ENCODE data around the gene NSD1. TPM values are rescaled to one million over a fixed set of nuclear protein-coding genes. Genes with fewer than 3 reads are reported as not detected.

NSD1 gene
- total RNA-seq, 1 experiment from 2014 or later = 48.9 TPM

DNA sequence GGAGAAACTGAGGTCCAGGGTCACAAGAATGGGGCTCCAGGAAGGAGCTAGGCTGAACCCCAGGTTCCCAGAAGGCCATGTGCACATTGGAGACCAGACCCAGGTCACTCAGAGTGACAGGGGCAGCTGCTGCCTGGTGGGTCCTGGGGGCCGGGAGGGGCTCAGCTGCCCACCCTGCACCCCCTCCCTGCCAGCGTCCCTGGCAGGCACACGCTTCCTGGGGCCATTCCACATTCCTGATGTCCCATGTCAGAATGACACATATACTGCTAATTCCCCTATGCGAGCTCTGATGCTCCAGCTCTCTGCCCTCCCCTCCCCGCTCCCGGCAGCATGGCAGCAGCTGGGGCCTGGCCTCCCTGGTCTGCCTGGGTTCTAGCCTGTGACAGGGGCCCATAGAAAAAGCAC is 32.9 kb upstream of the NSD1 start:
- Histone ChIP-seq H3K79me2 (ENCODE audit: low read length) (no peaks in the 10 kb centered on the region), H3K36me3 (ENCODE audit: low read depth, low read length) (no peaks in the 10 kb centered on the region), H3K9me2 (replicated peaks; ENCODE audit: low read length) (no peaks in the 10 kb centered on the region), H3K9ac (ENCODE audit: low read length) (no peak overlapping the region), H3K9me3 (ENCODE audit: low read length) (no peaks in the 10 kb centered on the region), H3K4me1 (ENCODE audit: insufficient read depth, low read length) (no peaks in the 10 kb centered on the region; the same call in 1 of the 2 replicates), H3F3A (ENCODE audit: low read length, unreplicated experiment) (no peaks in the 10 kb centered on the region), H3K4me2 (ENCODE audit: low read length) (no peak overlapping the region), H3K27me3 (ENCODE audit: low read length) (no peaks in the 10 kb centered on the region), H3K27ac (ENCODE audit: low read length) (no peak overlapping the region), H4K20me1 (ENCODE audit: low read length) (no peaks in the 10 kb centered on the region), H2AFZ (ENCODE audit: low read length) (no peak overlapping the region), H3K4me3 (ENCODE audit: low read length) (no peak overlapping the region)
- DNase-seq = peak; percentile 52
- TF ChIP-seq, protein P1, sequence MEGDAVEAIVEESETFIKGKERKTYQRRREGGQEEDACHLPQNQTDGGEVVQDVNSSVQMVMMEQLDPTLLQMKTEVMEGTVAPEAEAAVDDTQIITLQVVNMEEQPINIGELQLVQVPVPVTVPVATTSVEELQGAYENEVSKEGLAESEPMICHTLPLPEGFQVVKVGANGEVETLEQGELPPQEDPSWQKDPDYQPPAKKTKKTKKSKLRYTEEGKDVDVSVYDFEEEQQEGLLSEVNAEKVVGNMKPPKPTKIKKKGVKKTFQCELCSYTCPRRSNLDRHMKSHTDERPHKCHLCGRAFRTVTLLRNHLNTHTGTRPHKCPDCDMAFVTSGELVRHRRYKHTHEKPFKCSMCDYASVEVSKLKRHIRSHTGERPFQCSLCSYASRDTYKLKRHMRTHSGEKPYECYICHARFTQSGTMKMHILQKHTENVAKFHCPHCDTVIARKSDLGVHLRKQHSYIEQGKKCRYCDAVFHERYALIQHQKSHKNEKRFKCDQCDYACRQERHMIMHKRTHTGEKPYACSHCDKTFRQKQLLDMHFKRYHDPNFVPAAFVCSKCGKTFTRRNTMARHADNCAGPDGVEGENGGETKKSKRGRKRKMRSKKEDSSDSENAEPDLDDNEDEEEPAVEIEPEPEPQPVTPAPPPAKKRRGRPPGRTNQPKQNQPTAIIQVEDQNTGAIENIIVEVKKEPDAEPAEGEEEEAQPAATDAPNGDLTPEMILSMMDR (conservative IDR thresholded peaks at IDR 0.05; ENCODE audit: low read depth, low read length) = no peak
- TF ChIP-seq EZH2 (IDR thresholded peaks at IDR 0.05; ENCODE audit: low read length, unreplicated experiment) = no peak
- ChIA-PET POLR2A (ENCODE audit: unreplicated experiment) (no interaction called here), CTCF (no interaction called here)
- BruUV-seq (replicated peaks) = no TSS peak
- intact Hi-C loops (cut with micrococcal nuclease) = no loop called here
- peak; percentile 41 for ATAC-seq

DNA sequence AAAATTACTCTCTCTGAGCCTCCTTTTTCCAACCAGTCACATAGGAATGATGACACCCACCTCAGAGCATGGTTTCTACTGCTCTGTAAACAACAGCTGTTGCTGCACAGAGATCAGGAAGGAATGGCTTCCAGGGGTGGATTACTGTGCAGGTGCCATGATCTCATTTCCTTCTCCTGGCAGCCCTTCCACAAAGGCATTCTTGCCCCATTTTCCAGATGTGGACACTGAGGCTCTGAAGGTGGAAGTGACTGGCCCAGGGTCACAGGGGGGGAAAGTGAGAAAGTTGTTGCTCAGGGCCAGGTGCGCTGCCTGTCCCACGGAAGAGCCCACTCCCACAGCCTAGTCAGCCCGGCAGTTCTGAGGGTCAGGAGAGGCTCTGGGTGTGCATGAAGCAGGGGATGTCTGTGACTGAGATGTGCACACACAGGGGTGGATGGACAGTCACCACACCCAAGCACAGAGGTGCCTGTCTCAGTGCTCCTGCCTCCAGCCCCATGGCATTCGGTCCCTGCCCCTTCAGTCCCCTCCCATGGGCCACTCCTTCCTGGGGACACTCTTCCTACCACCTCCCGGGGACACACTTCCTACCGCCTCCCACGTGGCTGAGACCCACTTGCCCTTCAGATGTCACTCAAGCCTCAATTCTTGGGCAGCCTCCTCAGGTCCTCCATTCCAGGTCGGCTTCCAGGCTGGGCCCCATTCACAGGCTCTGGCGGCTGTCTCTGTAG is 29.9 kb upstream of the NSD1 start:
- no peak overlapping the region for H3K27ac ChIP-seq (ENCODE audit: low read length)
- H3K4me2 ChIP-seq (ENCODE audit: low read length) = no peak overlapping the region
- H3K36me3 ChIP-seq (ENCODE audit: low read depth, low read length) = no peaks in the 10 kb centered on the region
- ChIA-PET POLR2A (ENCODE audit: unreplicated experiment) (no interaction called here), CTCF (interaction anchor here (0.5 kb wide), 1 partner anchor 300 kb away, joined by 4 read pairs; no protein-coding TSS in a partner anchor)
- H2AFZ ChIP-seq (ENCODE audit: low read length) = no peak overlapping the region
- H4K20me1 ChIP-seq (ENCODE audit: low read length) = no peaks in the 10 kb centered on the region
- no peak for TF ChIP-seq EZH2phosphoT487 (IDR thresholded peaks at IDR 0.05; ENCODE audit: borderline replicate concordance, low read length)
- TF ChIP-seq EZH2 (IDR thresholded peaks at IDR 0.05; ENCODE audit: low read length, unreplicated experiment) = no peak
- TF ChIP-seq, protein P1 (conservative IDR thresholded peaks at IDR 0.05; ENCODE audit: low read depth, low read length) = no peak
- no peaks in the 10 kb centered on the region for H3F3A ChIP-seq (ENCODE audit: low read length, unreplicated experiment)
- ATAC-seq (0 out of 2 replicates have a peak, but pooled peaks have one; percentile 41), DNase-seq (peak; percentile 38)
- H3K27me3 ChIP-seq (ENCODE audit: low read length) = no peaks in the 10 kb centered on the region
- no peak overlapping the region for H3K9ac ChIP-seq (ENCODE audit: low read length)
- no peaks in the 10 kb centered on the region for H3K9me3 ChIP-seq (ENCODE audit: low read length)
- H3K4me3 ChIP-seq (ENCODE audit: low read length) = no peak overlapping the region
- BruUV-seq (replicated peaks) = no TSS peak
- no peaks in the 10 kb centered on the region for H3K79me2 ChIP-seq (ENCODE audit: low read length)
- H3K9me2 ChIP-seq (replicated peaks; ENCODE audit: low read length) = no peaks in the 10 kb centered on the region
- no peaks in the 10 kb centered on the region; the same call in 1 of the 2 replicates for H3K4me1 ChIP-seq (ENCODE audit: insufficient read depth, low read length)
- intact Hi-C loops (cut with micrococcal nuclease) = no loop called here

DNA sequence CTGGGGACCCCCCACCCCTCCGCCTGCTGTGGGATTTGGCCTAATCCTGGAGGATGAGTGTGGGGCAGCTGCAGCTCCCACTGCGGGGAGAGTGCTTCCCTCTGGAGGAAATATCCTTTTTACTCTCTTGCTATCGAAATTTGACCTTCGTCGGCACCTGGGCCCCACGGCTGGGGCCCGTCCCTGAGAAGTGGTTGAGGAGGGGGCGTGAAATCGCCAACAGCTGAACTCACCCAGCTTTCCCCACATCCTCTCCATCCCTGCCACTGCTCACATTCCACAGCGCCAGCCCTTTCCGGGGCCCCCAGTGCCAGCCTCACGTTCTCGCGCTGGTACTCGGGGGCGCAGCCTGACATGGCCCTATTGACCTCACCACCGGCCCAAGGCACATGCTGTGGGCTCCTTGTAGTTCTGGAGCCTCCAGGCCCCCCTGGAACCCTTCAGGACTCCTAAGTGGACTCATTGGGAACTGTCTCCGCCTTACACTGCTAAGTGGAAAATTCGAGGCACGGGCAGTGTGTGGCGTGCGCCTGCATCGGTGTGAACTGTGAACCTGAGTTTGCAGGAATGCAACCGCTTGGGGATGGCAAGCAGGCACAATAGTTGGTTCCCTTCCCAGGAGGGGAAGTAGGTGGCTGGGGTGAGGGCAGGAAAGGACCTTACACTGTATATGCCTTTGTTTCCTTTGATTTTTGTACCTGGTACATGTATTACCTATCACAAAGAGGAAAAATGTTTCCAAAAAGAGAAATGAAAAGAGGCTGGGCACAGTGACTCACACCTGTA is 27.7 kb upstream of the NSD1 start:
- Histone ChIP-seq H3K9me2 (replicated peaks; ENCODE audit: low read length) (no peaks in the 10 kb centered on the region), H2AFZ (ENCODE audit: low read length) (no peak overlapping the region), H3K27me3 (ENCODE audit: low read length) (no peaks in the 10 kb centered on the region), H3K9me3 (ENCODE audit: low read length) (no peaks in the 10 kb centered on the region), H3K4me3 (ENCODE audit: low read length) (no peak overlapping the region), H3K4me1 (ENCODE audit: insufficient read depth, low read length) (no peaks in the 10 kb centered on the region; the same call in 1 of the 2 replicates), H3K9ac (ENCODE audit: low read length) (no peak overlapping the region), H3K79me2 (ENCODE audit: low read length) (no peaks in the 10 kb centered on the region), H3F3A (ENCODE audit: low read length, unreplicated experiment) (no peaks in the 10 kb centered on the region), H3K4me2 (ENCODE audit: low read length) (no peak overlapping the region), H3K27ac (ENCODE audit: low read length) (no peak overlapping the region), H4K20me1 (ENCODE audit: low read length) (no peaks in the 10 kb centered on the region), H3K36me3 (ENCODE audit: low read depth, low read length) (no peaks in the 10 kb centered on the region)
- POLR2A ChIA-PET (ENCODE audit: unreplicated experiment) = no interaction called here
- DNase-seq (no peak), ATAC-seq (no peak)
- CTCF ChIA-PET = no interaction called here
- intact Hi-C loops (cut with micrococcal nuclease) = no loop called here
- TF ChIP-seq EZH2phosphoT487 (IDR thresholded peaks at IDR 0.05; ENCODE audit: borderline replicate concordance, low read length) (no peak), EZH2 (IDR thresholded peaks at IDR 0.05; ENCODE audit: low read length, unreplicated experiment) (no peak)
- TF ChIP-seq, protein P1 (conservative IDR thresholded peaks at IDR 0.05; ENCODE audit: low read depth, low read length) = no peak
- no TSS peak for BruUV-seq (replicated peaks)
